ENCODE data around the gene NTN1. TPM values are rescaled to one million over a fixed set of nuclear protein-coding genes. Genes with fewer than 3 reads are reported as not detected.

Gene NTN1
- total RNA-seq, 2 experiments from 2014 or later, result 0.28 TPM; not detected in 1

DNA sequence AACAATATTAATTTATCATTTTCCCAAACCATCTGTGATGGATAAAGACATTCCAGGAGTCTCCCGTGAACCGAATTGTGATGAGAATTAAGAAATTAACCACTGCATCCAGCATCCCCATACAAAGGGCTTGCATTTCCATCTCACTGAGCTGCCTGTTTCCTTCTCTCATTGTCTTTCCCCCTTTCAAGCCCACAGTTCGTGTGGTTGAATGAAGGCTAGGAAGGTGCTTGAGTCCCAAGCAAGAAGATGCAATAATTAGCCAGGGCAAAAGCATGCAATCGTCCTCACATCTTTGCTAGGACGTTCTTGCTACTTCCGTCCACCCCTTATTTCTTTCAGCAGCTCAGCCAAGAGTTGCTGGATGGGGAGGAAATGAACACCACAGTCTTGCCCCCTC is 146.1 kb downstream of the NTN1 start:
- ATAC-seq, result no peak
- no peaks in the 10 kb centered on the region for H3K9me3 Mint-ChIP-seq (ENCODE audit: low read depth)
- DNase-seq, result no peak
- no peaks in the 10 kb centered on the region for H3K36me3 Mint-ChIP-seq
- H3K4me1 Mint-ChIP-seq, result no peaks in the 10 kb centered on the region
- no peak overlapping the region for H3K27ac Mint-ChIP-seq
- H3K27me3 Mint-ChIP-seq, result peaks cover 5% of the 10 kb centered on the region
- CTCF ChIA-PET, result no interaction called here
- no peak overlapping the region for H3K4me3 Mint-ChIP-seq

DNA sequence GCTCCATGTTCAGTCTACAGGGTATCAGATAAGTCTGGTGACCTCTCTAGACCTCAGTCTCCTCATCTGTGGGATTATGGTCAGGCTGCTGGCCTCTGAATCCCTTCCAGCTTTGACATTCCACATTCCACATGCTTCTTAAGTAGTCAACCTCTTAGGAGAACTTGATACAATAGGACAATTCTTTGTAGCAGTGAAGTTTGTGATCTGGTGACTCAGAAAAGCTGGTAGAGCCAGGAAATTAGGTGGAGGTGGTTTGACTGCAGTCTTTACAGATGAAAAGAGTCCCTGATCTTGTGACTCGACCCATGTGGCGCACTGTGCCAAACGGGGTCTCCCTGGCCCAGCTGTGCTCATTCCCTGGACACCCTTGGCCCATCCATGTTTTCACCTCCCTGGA is 147.8 kb downstream of the NTN1 start:
- Mint-ChIP-seq H3K27me3 (peaks cover 5% of the 10 kb centered on the region), H3K9me3 (ENCODE audit: low read depth) (no peaks in the 10 kb centered on the region), H3K4me3 (no peak overlapping the region), H3K36me3 (no peaks in the 10 kb centered on the region), H3K27ac (no peak overlapping the region), H3K4me1 (no peaks in the 10 kb centered on the region)
- no peak for DNase-seq
- CTCF ChIA-PET, result no interaction called here
- no peak for ATAC-seq

DNA sequence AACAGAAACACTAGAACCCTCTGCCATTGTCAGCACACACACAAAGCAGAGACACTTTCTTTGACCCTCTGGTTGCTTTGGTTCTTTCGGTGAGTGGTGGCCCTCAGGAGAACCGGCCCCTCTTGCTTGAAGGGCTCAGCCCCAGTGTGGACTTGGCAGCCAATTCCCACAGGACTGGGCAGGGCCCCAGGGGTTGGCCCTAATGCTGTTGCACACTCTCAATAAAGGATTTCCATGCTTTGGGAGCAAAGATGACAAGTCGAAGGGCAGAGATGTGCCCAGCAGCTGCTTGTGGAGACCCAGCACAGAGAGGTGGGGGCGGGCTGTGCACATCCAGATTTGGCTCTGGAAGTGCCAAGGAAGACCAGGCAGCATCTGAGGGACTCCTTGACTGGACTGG is 149.0 kb downstream of the NTN1 start:
- CTCF ChIA-PET, result no interaction called here
- Mint-ChIP-seq H3K27me3 (peaks cover 5% of the 10 kb centered on the region), H3K4me1 (no peaks in the 10 kb centered on the region), H3K9me3 (ENCODE audit: low read depth) (no peaks in the 10 kb centered on the region), H3K27ac (no peak overlapping the region), H3K36me3 (no peaks in the 10 kb centered on the region), H3K4me3 (no peak overlapping the region)
- no peak for DNase-seq
- no peak for ATAC-seq

DNA sequence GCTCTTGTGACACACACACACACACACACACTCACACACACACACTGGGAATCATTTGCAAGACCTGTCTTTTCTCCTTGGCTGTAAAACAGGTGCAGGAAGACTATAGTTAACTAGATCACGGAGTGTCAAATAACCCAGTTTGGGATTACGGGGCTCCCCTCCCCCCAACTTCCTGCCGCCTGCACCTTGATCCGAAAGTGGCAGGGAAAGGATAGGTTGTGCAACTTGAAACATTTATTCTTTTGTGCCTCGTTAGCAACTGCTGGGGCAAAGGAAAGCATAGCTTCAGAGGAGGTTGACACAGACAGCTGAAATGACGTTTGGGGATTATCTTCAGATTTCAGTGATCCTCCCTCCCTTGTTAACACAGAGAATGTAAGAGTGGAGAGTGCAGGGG is 149.5 kb downstream of the NTN1 start:
- peaks cover 5% of the 10 kb centered on the region for H3K27me3 Mint-ChIP-seq
- H3K9me3 Mint-ChIP-seq (ENCODE audit: low read depth), result no peaks in the 10 kb centered on the region
- H3K4me1 Mint-ChIP-seq, result no peaks in the 10 kb centered on the region
- CTCF ChIA-PET, result no interaction called here
- no peak overlapping the region for H3K4me3 Mint-ChIP-seq
- H3K36me3 Mint-ChIP-seq, result no peaks in the 10 kb centered on the region
- no peak overlapping the region for H3K27ac Mint-ChIP-seq
- no peak for DNase-seq
- ATAC-seq, result no peak

- Mint-ChIP-seq H3K4me1 (no peaks in the 10 kb centered on the region), H3K4me3 (no peak overlapping the region)
These were observed 152.2 kb downstream of the NTN1 start for GRCh38 chr17:9173386-9173983.

GRCh38 chr17:9174312-9174711 is 153.0 kb downstream of the NTN1 start:
- H3K27ac Mint-ChIP-seq, result no peak overlapping the region
- DNase-seq, result no peak

More at GRCh38 chr17:9173386-9173983, 152.2 kb downstream of the NTN1 start:
- ATAC-seq (no peak), DNase-seq (no peak)
- Mint-ChIP-seq H3K36me3 (no peaks in the 10 kb centered on the region), H3K9me3 (ENCODE audit: low read depth) (no peaks in the 10 kb centered on the region), H3K27me3 (peaks cover 5% of the 10 kb centered on the region), H3K27ac (no peak overlapping the region)
- CTCF ChIA-PET, result no interaction called here

GRCh38 chr17:9174779-9175574 is 153.7 kb downstream of the NTN1 start:
- H3K27ac Mint-ChIP-seq, result no peak overlapping the region
- H3K36me3 Mint-ChIP-seq, result no peaks in the 10 kb centered on the region
- H3K4me1 Mint-ChIP-seq, result no peaks in the 10 kb centered on the region
- no peak overlapping the region for H3K4me3 Mint-ChIP-seq
- ATAC-seq (no peak), DNase-seq (no peak)
- H3K9me3 Mint-ChIP-seq (ENCODE audit: low read depth), result no peaks in the 10 kb centered on the region
- peaks cover 4% of the 10 kb centered on the region for H3K27me3 Mint-ChIP-seq
- CTCF ChIA-PET, result no interaction called here

More at GRCh38 chr17:9174312-9174711, 153.0 kb downstream of the NTN1 start:
- Mint-ChIP-seq H3K9me3 (ENCODE audit: low read depth) (no peaks in the 10 kb centered on the region), H3K36me3 (no peaks in the 10 kb centered on the region), H3K4me1 (no peaks in the 10 kb centered on the region), H3K4me3 (no peak overlapping the region), H3K27me3 (peaks cover 5% of the 10 kb centered on the region)
- ATAC-seq, result no peak
- CTCF ChIA-PET, result no interaction called here

GRCh38 chr17:9175700-9176467 is 154.6 kb downstream of the NTN1 start:
- Mint-ChIP-seq H3K27ac (no peak overlapping the region), H3K27me3 (no peaks in the 10 kb centered on the region), H3K4me1 (no peaks in the 10 kb centered on the region), H3K4me3 (no peak overlapping the region), H3K36me3 (no peaks in the 10 kb centered on the region), H3K9me3 (ENCODE audit: low read depth) (no peaks in the 10 kb centered on the region)
- CTCF ChIA-PET, result no interaction called here
- ATAC-seq (no peak), DNase-seq (no peak)

DNA sequence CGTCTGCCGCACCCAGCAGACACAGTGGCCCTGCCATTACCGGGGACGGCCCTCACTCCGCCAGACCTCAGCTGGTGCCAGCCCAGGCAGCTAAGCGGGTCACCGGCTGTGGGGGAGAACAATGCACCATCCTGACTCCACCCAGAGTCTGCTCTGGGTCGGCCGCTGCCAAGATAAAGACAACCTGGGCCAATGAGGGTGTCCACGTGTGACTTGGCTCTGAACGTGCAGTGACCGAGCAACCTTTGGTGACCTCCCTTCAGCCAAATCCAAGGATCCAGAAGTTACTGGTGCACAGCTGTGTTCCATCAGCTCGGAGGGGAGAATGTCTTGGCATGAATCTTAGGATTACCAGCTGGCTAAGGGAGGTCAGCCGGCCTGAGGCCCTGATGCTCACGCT is 155.9 kb downstream of the NTN1 start:
- Mint-ChIP-seq H3K9me3 (ENCODE audit: low read depth) (no peaks in the 10 kb centered on the region), H3K4me1 (no peaks in the 10 kb centered on the region), H3K4me3 (no peak overlapping the region), H3K27ac (no peak overlapping the region), H3K36me3 (no peaks in the 10 kb centered on the region), H3K27me3 (no peaks in the 10 kb centered on the region)
- DNase-seq, result no peak
- ATAC-seq, result no peak
- CTCF ChIA-PET, result no interaction called here

DNA sequence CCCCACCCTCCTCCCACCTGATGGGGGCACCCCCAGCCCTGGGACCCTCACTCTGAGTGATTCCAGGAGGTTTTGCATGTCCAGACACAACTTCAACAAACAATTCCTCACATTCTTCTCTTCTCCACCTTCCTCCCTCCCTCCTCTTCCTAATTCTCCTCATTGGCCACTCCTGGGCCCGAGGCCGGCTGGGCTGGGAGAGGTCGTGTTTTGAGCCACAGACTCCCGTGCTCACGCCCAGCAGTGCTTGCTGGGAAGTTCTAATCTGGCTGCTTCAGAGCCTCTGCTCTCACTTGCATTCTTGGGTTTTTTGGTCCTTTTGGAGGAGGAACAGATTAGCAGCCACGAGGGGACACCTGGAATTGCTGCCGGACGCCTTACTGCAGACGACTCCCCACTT is 157.0 kb downstream of the NTN1 start:
- Mint-ChIP-seq H3K4me1 (no peaks in the 10 kb centered on the region), H3K36me3 (no peaks in the 10 kb centered on the region), H3K9me3 (ENCODE audit: low read depth) (no peaks in the 10 kb centered on the region), H3K27ac (no peak overlapping the region), H3K27me3 (peaks cover 1% of the 10 kb centered on the region), H3K4me3 (no peak overlapping the region)
- DNase-seq (no peak), ATAC-seq (no peak)
- CTCF ChIA-PET, result no interaction called here

DNA sequence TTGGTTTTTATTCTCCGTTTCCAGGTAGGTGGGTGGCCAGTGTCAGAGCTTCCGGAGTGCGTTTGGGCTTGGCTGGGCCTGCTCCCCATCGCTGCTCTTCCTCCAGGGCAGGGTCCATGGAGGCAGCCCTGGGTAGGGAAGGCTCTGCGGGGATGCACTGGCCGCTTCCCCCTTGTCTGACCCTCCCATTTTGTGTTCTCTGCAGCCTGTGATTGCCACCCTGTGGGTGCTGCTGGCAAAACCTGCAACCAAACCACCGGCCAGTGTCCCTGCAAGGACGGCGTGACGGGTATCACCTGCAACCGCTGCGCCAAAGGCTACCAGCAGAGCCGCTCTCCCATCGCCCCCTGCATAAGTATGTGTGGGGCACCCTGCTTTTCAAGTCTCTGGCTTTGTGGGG is 158.3 kb downstream of the NTN1 start:
- H3K27ac Mint-ChIP-seq, result no peak overlapping the region
- peaks cover 10% of the 10 kb centered on the region for H3K27me3 Mint-ChIP-seq
- no peak for ATAC-seq
- H3K36me3 Mint-ChIP-seq, result no peaks in the 10 kb centered on the region
- no peaks in the 10 kb centered on the region for H3K9me3 Mint-ChIP-seq (ENCODE audit: low read depth)
- H3K4me3 Mint-ChIP-seq, result no peak overlapping the region
- DNase-seq, result no peak
- H3K4me1 Mint-ChIP-seq, result no peaks in the 10 kb centered on the region
- CTCF ChIA-PET, result interaction anchor here (1.2 kb wide), 1 partner anchor 22 kb away, joined by 3 read pairs; no protein-coding TSS in a partner anchor

- ATAC-seq, result no peak
These were observed 160.3 kb downstream of the NTN1 start for GRCh38 chr17:9181640-9182039.

DNA sequence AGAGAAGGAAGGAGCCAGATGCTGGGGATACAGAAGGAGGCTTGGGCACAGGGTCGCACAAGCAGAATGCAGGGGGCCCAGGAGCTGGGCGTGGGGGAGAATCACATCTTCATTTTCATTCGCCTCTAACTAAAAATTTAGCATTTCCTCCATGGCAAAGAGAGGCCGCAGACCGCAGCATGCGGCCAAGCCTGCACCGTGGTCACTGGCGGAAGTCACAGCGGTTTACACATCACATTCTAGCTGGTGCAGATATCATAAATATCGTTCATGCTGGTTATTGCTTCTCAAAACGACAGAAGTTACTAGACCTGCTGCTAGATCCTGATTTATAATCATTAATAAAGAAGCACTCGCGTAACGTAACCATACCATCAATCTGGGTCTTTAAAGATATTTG is 162.0 kb downstream of the NTN1 start:
- Mint-ChIP-seq H3K27me3 (peaks cover 14% of the 10 kb centered on the region), H3K9me3 (ENCODE audit: low read depth) (no peaks in the 10 kb centered on the region), H3K4me3 (no peak overlapping the region), H3K27ac (no peak overlapping the region), H3K36me3 (no peaks in the 10 kb centered on the region), H3K4me1 (no peaks in the 10 kb centered on the region)
- ATAC-seq (no peak), DNase-seq (peak; percentile 50)
- CTCF ChIA-PET, result no interaction called here

More at GRCh38 chr17:9181640-9182039, 160.3 kb downstream of the NTN1 start:
- Mint-ChIP-seq H3K4me1 (no peaks in the 10 kb centered on the region), H3K9me3 (ENCODE audit: low read depth) (no peaks in the 10 kb centered on the region), H3K36me3 (no peaks in the 10 kb centered on the region), H3K4me3 (no peak overlapping the region), H3K27ac (no peak overlapping the region), H3K27me3 (peaks cover 10% of the 10 kb centered on the region)
- CTCF ChIA-PET, result interaction anchor here (0.6 kb wide), 1 partner anchor 119 kb away, joined by 3 read pairs; no protein-coding TSS in a partner anchor
- no peak for DNase-seq

DNA sequence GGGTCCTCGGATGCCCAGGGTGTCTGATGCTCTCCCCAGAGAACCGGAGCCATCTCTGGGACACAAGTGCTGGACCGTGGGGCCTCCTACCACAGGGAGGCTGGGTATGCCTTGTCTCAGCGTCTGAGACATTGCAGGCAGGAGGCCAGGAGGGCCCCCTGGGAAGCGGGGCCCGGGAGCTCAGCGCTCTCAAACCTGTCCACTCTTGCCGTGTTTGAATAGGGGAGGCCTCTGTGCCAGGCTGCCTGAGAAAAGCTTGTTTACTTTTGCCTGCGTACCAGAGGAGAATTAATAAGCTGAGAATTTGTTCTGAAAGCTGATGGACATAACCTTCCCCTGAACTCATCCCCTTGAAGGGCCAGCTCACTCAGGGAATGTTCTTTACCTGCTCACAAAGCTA is 163.8 kb downstream of the NTN1 start:
- Mint-ChIP-seq H3K9me3 (ENCODE audit: low read depth) (no peaks in the 10 kb centered on the region), H3K4me3 (no peak overlapping the region), H3K27me3 (peaks cover 18% of the 10 kb centered on the region), H3K36me3 (no peaks in the 10 kb centered on the region), H3K4me1 (no peaks in the 10 kb centered on the region), H3K27ac (no peak overlapping the region)
- CTCF ChIA-PET, result no interaction called here
- DNase-seq, result no peak
- no peak for ATAC-seq
